IMR-90 (cell line): Measurements from ENCODE around the gene FAM151A.

ENCODE experiments used
- CEBPB ChIP-seq: IDR thresholded peaks from 2 replicates; pipeline ENCODE4 v1.6.1; 2012; ENCODE audit warnings: low read depth, low read length, improper control_type of control experiment
- CTCF ChIP-seq: conservative IDR thresholded peaks from 2 replicates; pipeline ENCODE4 v1.5.1; 2012; ENCODE audit warnings: mild to moderate bottlenecking, low read depth, low read length, improper control_type of control experiment
- POLR2A ChIP-seq: IDR thresholded peaks from 2 replicates; pipeline ENCODE4 v1.6.1; 2012; ENCODE audit warnings: mild to moderate bottlenecking, low read depth, low read length
- RAD21 ChIP-seq: IDR thresholded peaks from 2 replicates; pipeline ENCODE4 v1.6.1; 2012; ENCODE audit warnings: low read length, improper control_type of control experiment
- RFX5 ChIP-seq: IDR thresholded peaks from 2 replicates; pipeline ENCODE4 v1.8.0; 2012; ENCODE audit warnings: low read depth, mild to moderate bottlenecking, low read length, moderate library complexity
- SMC3 ChIP-seq: fragments of 150-350 bp; IDR thresholded peaks from 2 replicates; pipeline ENCODE4 v1.6.1; 2016; ENCODE audit warnings: low read depth, mild to moderate bottlenecking, antibody characterized with exemption, low read length, moderate library complexity

GRCh38 chr1:54580856-54581550 lies 42.3 kb downstream of the FAM151A start:
- no peak for TF ChIP-seq CEBPB
- no peak for TF ChIP-seq POLR2A
- no peak for TF ChIP-seq RFX5
- TF ChIP-seq CTCF: no peak
- TF ChIP-seq RAD21: no peak
- no peak for TF ChIP-seq SMC3
